GM12878 (cell line): ENCODE results near the gene PPIE. TPM values are rescaled to one million over a fixed set of nuclear protein-coding genes. Genes with fewer than 3 reads are reported as not detected.

Experiments used
- ATAC-seq: fragments of 200-7000 bp; cut with Tn5 transposase; 3 replicates; pipeline ENCODE4 v1.9.1; 2020; ENCODE audit warnings: mild to moderate bottlenecking, moderate library complexity
- BruUV-seq: library from RNA; stranded (reverse); fragments of 400-500 nt; replicated peaks from 2 replicates; lab custom pipeline; 2021; lab: Mats Ljungman, UMichigan
- CTCF ChIA-PET: fragments of 300-600 bp; sonication (Branson Sonifier 250); formaldehyde crosslinking; extraction: SDS; loops from one replicate; lab custom pipeline; 2021; ENCODE audit warnings: inconsistent platforms; lab: Yijun Ruan, JAX
- POLR2A ChIA-PET: fragments of 350-600 bp; formaldehyde crosslinking; extraction: SDS; loops from one replicate; lab custom pipeline; 2021; ENCODE audit warnings: inconsistent platforms; lab: Charles Lee
- RAD21 ChIA-PET: fragments of 300-600 bp; sonication (Branson Sonifier 250); formaldehyde crosslinking; loops from one replicate; lab custom pipeline; 2023; ENCODE audit warnings: antibody characterized with exemption; ENCODE audit not compliant: unreplicated experiment; lab: Charles Lee
- SMC1A ChIA-PET: fragments of 300-600 bp; sonication (Branson Sonifier 250); formaldehyde crosslinking; loops from one replicate; lab custom pipeline; 2023; ENCODE audit not compliant: unreplicated experiment, uncharacterized antibody; lab: Charles Lee
- DNase-seq: peaks from one replicate; pipeline ENCODE4 v3.0.0-alpha.2; 2011; ENCODE audit warnings: low read depth, low spot score
- FAIRE-seq: peaks from 3 replicates; lab custom pipeline; 2011; peaks lifted over from hg19 to GRCh38; lab: Jason Lieb, UNC
- H2AFZ ChIP-seq: 2 replicates; pipeline ENCODE4 v1.6.0; 2011; ENCODE audit warnings: low read depth, low read length, control low read depth; ENCODE audit not compliant: control insufficient read depth
- H3K27ac ChIP-seq: 2 replicates; pipeline ENCODE4 v1.5.1; 2011; ENCODE audit warnings: control low read depth; ENCODE audit not compliant: control insufficient read depth, insufficient read depth
- H3K27me3 ChIP-seq, 2 experiments: replicated peaks in 1 of 2; 2 replicates each; pipeline versions ENCODE4 v1.6.0 to v1.6.1; 2011; ENCODE audit warnings: low read length in 1 of 2; ENCODE audit not compliant: control insufficient read depth in 2 of 2, insufficient read depth in 2 of 2
- H3K36me3 ChIP-seq, 2 experiments: 2 replicates each; pipeline ENCODE4 v1.5.1; 2011; ENCODE audit warnings: low read length in 1 of 2; ENCODE audit not compliant: control insufficient read depth in 2 of 2, insufficient read depth in 2 of 2
- H3K4me1 ChIP-seq: 2 replicates; pipeline ENCODE4 v1.6.1; 2011; ENCODE audit warnings: mild to moderate bottlenecking, low read length, moderate library complexity, mixed read lengths; ENCODE audit not compliant: control insufficient read depth, insufficient read depth
- H3K4me2 ChIP-seq: 2 replicates; pipeline ENCODE4 v1.6.0; 2011; ENCODE audit warnings: control low read depth; ENCODE audit not compliant: control insufficient read depth, insufficient read depth
- H3K4me3 ChIP-seq: fragments of 200-600 bp; sonication (generic); 2 replicates; pipeline ENCODE4 v1.5.1; 2016
- H3K79me2 ChIP-seq: 2 replicates; pipeline ENCODE4 v1.6.0; 2011; ENCODE audit warnings: low read length; ENCODE audit not compliant: control insufficient read depth, insufficient read depth
- H3K9ac ChIP-seq: 2 replicates; pipeline ENCODE4 v1.8.0; 2011; ENCODE audit warnings: low read length, control low read depth, mixed read lengths; ENCODE audit not compliant: control insufficient read depth, insufficient read depth
- H3K9me3 ChIP-seq: replicated peaks from 3 replicates; pipeline ENCODE4 v1.5.1; 2011; ENCODE audit warnings: mild to moderate bottlenecking, low read length; ENCODE audit not compliant: control insufficient read depth, insufficient read depth
- H4K20me1 ChIP-seq: 2 replicates; pipeline ENCODE4 v1.6.0; 2011; ENCODE audit not compliant: control insufficient read depth, insufficient read depth
- CEBPB ChIP-seq, 2 experiments: fragments of 150-350 bp in 1 of 2; IDR thresholded peaks; 2 replicates each; pipeline ENCODE4 v1.6.1; 2012 to 2014; ENCODE audit warnings: low read depth in 2 of 2, low read length in 2 of 2, borderline replicate concordance in 1 of 2, inconsistent platforms in 1 of 2
- CHD4 ChIP-seq: fragments of 200-600 bp; sonication (generic); IDR thresholded peaks from 2 replicates; pipeline ENCODE4 v1.6.1; 2016; ENCODE audit warnings: mild to moderate bottlenecking
- JUNB ChIP-seq: IDR thresholded peaks from 2 replicates; pipeline ENCODE4 v1.6.1; 2016; ENCODE audit warnings: antibody characterized with exemption, mild to moderate bottlenecking
- JUND ChIP-seq: IDR thresholded peaks from 2 replicates; pipeline ENCODE4 v1.6.1; 2012; ENCODE audit warnings: low read depth, mild to moderate bottlenecking, low read length, improper control_type of control experiment, moderate library complexity
- LARP7 ChIP-seq: fragments of 450-650 bp; IDR thresholded peaks from 2 replicates; pipeline ENCODE4 v1.6.1; 2017; ENCODE audit warnings: mild to moderate bottlenecking
- MEF2B ChIP-seq: fragments of 450-650 bp; IDR thresholded peaks from 2 replicates; pipeline ENCODE4 v1.6.1; 2018; ENCODE audit warnings: mild to moderate bottlenecking, moderate library complexity; ENCODE audit not compliant: partially characterized antibody, poor library complexity, severe bottlenecking
- NR2C2 ChIP-seq: IDR thresholded peaks from 2 replicates; pipeline ENCODE4 v1.6.1; 2011; ENCODE audit warnings: borderline replicate concordance, low read depth; ENCODE audit not compliant: control insufficient read depth, insufficient read length
- STAT1 ChIP-seq: fragments of 450-650 bp; conservative IDR thresholded peaks from 2 replicates; pipeline ENCODE4 v1.6.1; 2014; ENCODE audit warnings: antibody characterized with exemption, mild to moderate bottlenecking
- ZNF217 ChIP-seq: fragments of 450-650 bp; IDR thresholded peaks from 2 replicates; pipeline ENCODE4 v1.6.1; 2017; ENCODE audit warnings: antibody characterized with exemption, mild to moderate bottlenecking
- WGBS: methylation state at CpG from one replicate; pipeline ENCODE4 v1.1.6; 2016; ENCODE audit warnings: low lambda C conversion rate; ENCODE audit not compliant: insufficient replicate concordance, insufficient coverage; ENCODE audit errors: missing lambda C conversion rate; 5-methylcytosine and 5-hydroxymethylcytosine counted together
- in situ Hi-C: fragments of 300-500 bp; cut with MboI; formaldehyde crosslinking; loops from 9 replicates; pipeline ENCODE4 v1.14.3; 2018; ENCODE audit warnings: mixed read lengths
- intact Hi-C: fragments of 100-400 bp; cut with micrococcal nuclease; formaldehyde crosslinking; loops from one replicate; pipeline ENCODE4 v1.14.2; 2022; ENCODE audit not compliant: unreplicated experiment
- polyA plus RNA-seq, 11 experiments: library from polyadenylated mRNA; depleted of rRNA in 4 of 11; unstranded in 6 of 11; stranded (reverse) in 5 of 11; fragments of >200 nt; fragmentation: Nextera tagmentation in 4 of 11; fragmentation: Illumina TruSeq in 1 of 11; extraction: Ambion mirVana in 4 of 11; extraction: Trizol in 1 of 11; gene quantifications; 1 replicate in 1 of 11; 2 replicates in 10 of 11; pipeline versions ENCODE4 v1.2.1 to v1.2.3, GENCODE V29; 2011 to 2016; ENCODE audit warnings: inconsistent platforms in 2 of 11, missing spikeins in 2 of 11, low read depth in 1 of 11
- total RNA-seq, 4 experiments: library from RNA; depleted of rRNA in 3 of 4; stranded (reverse); fragments of >200 nt in 3 of 4; fragmentation: Illumina TruSeq in 1 of 4; extraction: Trizol in 1 of 4; gene quantifications; 2 replicates each; pipeline versions ENCODE4 v1.2.1 to v1.2.3, GENCODE V29; 2013 to 2021
- TF ChIP-seq, protein P1 (sequence below): fragments of 450-650 bp; IDR thresholded peaks from 2 replicates; pipeline ENCODE4 v1.6.1; 2018; ENCODE audit warnings: mild to moderate bottlenecking, low read depth, moderate library complexity; ENCODE audit not compliant: partially characterized antibody
- TF ChIP-seq, protein P2 (sequence below): fragments of 450-650 bp; IDR thresholded peaks from 2 replicates; pipeline ENCODE4 v1.6.1; 2017; ENCODE audit warnings: mild to moderate bottlenecking, low read depth, inconsistent platforms; ENCODE audit not compliant: poor library complexity, severe bottlenecking

PPIE gene
- total and polyA plus RNA-seq, 10 of the 15 experiments (the other 5 are each of a cell fraction or from before 2014, with no cell fraction given) = 36.6 to 163 (median 70.1) TPM

DNA sequence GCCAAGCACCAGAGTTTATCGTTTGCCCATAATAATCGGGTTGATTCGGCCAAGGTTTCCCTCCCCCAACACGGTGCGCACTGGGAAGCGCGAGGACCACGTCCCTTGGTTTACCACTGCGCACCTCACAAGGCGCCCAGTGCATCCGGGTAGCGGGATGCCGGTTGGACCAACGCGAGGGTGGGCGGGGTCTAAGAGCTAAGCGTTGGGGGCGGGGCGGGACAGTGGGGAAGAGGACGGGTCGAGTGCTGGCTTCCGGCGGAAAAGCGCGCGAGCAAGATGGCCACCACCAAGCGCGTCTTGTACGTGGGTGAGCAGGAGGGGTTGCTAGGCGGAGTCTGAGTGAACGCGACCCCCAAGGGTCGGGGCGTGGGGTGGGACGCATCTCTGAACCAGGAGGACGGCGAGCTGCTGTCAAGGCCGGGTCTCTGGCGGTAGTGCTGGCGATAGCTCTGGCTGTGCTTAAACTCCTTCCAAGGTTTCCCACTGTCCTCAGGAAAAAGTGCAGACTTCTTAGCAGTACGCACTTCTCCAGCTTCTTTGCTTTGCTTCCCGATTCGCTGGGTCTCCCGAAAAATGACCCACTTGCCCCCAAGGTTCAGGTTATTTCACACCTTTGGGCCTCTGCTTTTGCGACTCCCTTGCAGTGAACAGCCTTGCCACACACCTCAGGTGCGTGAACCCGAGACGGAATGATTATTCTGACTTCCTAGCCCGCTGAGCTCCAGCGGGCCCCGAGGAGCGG, at the start of gene PPIE (continued):
- TF ChIP-seq STAT1 (no peak), MEF2B (peak; percentile 18), JUNB (no peak)
- TF ChIP-seq, protein P1, sequence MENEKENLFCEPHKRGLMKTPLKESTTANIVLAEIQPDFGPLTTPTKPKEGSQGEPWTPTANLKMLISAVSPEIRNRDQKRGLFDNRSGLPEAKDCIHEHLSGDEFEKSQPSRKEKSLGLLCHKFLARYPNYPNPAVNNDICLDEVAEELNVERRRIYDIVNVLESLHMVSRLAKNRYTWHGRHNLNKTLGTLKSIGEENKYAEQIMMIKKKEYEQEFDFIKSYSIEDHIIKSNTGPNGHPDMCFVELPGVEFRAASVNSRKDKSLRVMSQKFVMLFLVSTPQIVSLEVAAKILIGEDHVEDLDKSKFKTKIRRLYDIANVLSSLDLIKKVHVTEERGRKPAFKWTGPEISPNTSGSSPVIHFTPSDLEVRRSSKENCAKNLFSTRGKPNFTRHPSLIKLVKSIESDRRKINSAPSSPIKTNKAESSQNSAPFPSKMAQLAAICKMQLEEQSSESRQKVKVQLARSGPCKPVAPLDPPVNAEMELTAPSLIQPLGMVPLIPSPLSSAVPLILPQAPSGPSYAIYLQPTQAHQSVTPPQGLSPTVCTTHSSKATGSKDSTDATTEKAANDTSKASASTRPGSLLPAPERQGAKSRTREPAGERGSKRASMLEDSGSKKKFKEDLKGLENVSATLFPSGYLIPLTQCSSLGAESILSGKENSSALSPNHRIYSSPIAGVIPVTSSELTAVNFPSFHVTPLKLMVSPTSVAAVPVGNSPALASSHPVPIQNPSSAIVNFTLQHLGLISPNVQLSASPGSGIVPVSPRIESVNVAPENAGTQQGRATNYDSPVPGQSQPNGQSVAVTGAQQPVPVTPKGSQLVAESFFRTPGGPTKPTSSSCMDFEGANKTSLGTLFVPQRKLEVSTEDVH = no peak

DNA sequence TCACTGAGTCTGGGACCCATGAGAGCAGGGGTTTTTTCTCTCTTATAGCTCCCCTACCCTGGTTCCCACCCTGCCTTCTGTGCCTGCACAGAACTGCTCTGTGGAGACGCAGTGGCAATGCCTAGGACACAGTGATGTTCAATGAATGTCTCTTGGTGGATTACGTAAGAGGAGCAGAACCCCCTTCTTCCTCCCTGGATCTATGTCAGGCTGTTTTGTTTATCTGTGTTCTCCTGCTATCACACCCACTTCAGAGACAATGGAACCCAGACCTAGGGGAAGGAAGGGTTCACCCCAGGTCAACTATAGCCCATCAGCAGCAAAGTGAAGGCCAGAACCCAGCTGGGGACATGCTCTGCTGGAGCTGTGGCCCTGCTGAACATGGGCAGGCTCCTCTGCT, 49.5 kb upstream of the PPIE start:
- no TSS peak for BruUV-seq
- ATAC-seq (no peak), DNase-seq (no peak), FAIRE-seq (no peak)
- no peak overlapping the region for H3K27ac ChIP-seq
- ChIA-PET CTCF (interaction anchor here (2.3 kb wide), 1 partner anchor 16 kb away, joined by 8 read pairs; no protein-coding TSS in a partner anchor), POLR2A (no interaction called here), SMC1A (interaction anchor here (1.1 kb wide), 1 partner anchor 8 kb away, joined by 4 read pairs; no protein-coding TSS in a partner anchor), RAD21 (no interaction called here)
- no peaks in the 10 kb centered on the region for H4K20me1 ChIP-seq
- H3K36me3 ChIP-seq = no peaks in the 10 kb centered on the region
- no peak overlapping the region for H3K4me2 ChIP-seq
- intact Hi-C loops (no loop called here), in situ Hi-C loops (no loop called here)
- TF ChIP-seq NR2C2 (no peak), JUND (no peak), CEBPB (IDR thresholded peaks at IDR 0.05; ENCODE audit: borderline replicate concordance in 1 of 2, low read depth in 2 of 2, low read length in 2 of 2) (no peak), CHD4 (no peak), LARP7 (no peak), ZNF217 (no peak)
- TF ChIP-seq, protein P2, sequence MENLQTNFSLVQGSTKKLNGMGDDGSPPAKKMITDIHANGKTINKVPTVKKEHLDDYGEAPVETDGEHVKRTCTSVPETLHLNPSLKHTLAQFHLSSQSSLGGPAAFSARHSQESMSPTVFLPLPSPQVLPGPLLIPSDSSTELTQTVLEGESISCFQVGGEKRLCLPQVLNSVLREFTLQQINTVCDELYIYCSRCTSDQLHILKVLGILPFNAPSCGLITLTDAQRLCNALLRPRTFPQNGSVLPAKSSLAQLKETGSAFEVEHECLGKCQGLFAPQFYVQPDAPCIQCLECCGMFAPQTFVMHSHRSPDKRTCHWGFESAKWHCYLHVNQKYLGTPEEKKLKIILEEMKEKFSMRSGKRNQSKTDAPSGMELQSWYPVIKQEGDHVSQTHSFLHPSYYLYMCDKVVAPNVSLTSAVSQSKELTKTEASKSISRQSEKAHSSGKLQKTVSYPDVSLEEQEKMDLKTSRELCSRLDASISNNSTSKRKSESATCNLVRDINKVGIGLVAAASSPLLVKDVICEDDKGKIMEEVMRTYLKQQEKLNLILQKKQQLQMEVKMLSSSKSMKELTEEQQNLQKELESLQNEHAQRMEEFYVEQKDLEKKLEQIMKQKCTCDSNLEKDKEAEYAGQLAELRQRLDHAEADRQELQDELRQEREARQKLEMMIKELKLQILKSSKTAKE = no peak
- no peaks in the 10 kb centered on the region for H3K79me2 ChIP-seq
- no peak overlapping the region for H2AFZ ChIP-seq
- no peak overlapping the region for H3K4me3 ChIP-seq
- no peaks in the 10 kb centered on the region for H3K9me3 ChIP-seq
- peaks cover 4% of the 10 kb centered on the region in 2 experiments for H3K27me3 ChIP-seq
- 23% methylated on average over 2 of the region's 2 CpGs for WGBS
- H3K4me1 ChIP-seq = peaks cover 4% of the 10 kb centered on the region; the same call in 1 of the 2 replicates
- H3K9ac ChIP-seq = no peak overlapping the region
